Gastroesophageal sphincter (tissue), 4 donors: Measurements from ENCODE around the gene MR1. TPM values are rescaled to one million over a fixed set of nuclear protein-coding genes. Genes with fewer than 3 reads are reported as not detected.

ENCODE experiments used
- ATAC-seq: fragments of 150-250 bp; one replicate; pipeline ENCODE4 v1.9.1; 2016; ENCODE audit warnings: mild to moderate bottlenecking, moderate library complexity
- H3K27ac ChIP-seq, 4 donors: fragments of 200-600 bp; sonication (generic) in 3 of 4; 1 replicate in 3 of 4; 2 replicates in 1 of 4; pipeline ENCODE4 v1.5.1; 2016 to 2019
- H3K27me3 ChIP-seq: fragments of 200-600 bp; sonication (generic); one replicate; pipeline ENCODE4 v1.5.1; 2019
- H3K36me3 ChIP-seq, 2 donors: fragments of 200-600 bp; sonication (generic); one replicate each; pipeline ENCODE4 v1.5.1; 2019; ENCODE audit warnings: control low read depth in 1 of 2
- H3K4me1 ChIP-seq, 3 donors: fragments of 200-600 bp; sonication (generic); 1 replicate in 2 of 3; 2 replicates in 1 of 3; pipeline ENCODE4 v1.5.1; 2016 to 2019; ENCODE audit warnings: control low read depth in 2 of 3
- H3K4me3 ChIP-seq, 2 donors: fragments of 200-600 bp; sonication (generic); one replicate each; pipeline ENCODE4 v1.5.1; 2019; ENCODE audit warnings: mild to moderate bottlenecking in 1 of 2, moderate library complexity in 1 of 2
- H3K9me3 ChIP-seq, 3 donors: fragments of 200-600 bp; sonication (generic); one replicate each; pipeline ENCODE4 v1.5.1; 2017 to 2019; ENCODE audit warnings: control low read depth in 2 of 3
- CTCF ChIP-seq, 4 experiments: fragments of 200-600 bp in 2 of 4; fragments of 450-650 bp in 2 of 4; sonication (generic) in 1 of 4; IDR thresholded peaks; one replicate each; pipeline ENCODE4 v1.5.1; 2017 to 2019; ENCODE audit warnings: antibody characterized with exemption in 4 of 4, mild to moderate bottlenecking in 2 of 4, moderate library complexity in 2 of 4
- EP300 ChIP-seq: sonication (generic); formaldehyde crosslinking; IDR thresholded peaks from one replicate; pipeline ENCODE4 v1.6.1; 2017; ENCODE audit warnings: antibody characterized with exemption, mild to moderate bottlenecking
- POLR2A ChIP-seq, 2 donors: fragments of 450-650 bp; IDR thresholded peaks; one replicate each; pipeline ENCODE4 v1.6.1; 2017; ENCODE audit warnings: antibody characterized with exemption in 2 of 2, mild to moderate bottlenecking in 2 of 2, moderate library complexity in 1 of 2
- POLR2AphosphoS5 ChIP-seq: sonication (generic); formaldehyde crosslinking; IDR thresholded peaks from one replicate; pipeline ENCODE4 v1.6.1; 2017; ENCODE audit warnings: antibody characterized with exemption
- WGBS, 2 donors: methylation state at CpG; one replicate each; pipeline ENCODE4 v1.1.5; 2018; ENCODE audit warnings: low coverage in 1 of 2; 5-methylcytosine and 5-hydroxymethylcytosine counted together
- total RNA-seq, 4 donors: library from RNA; depleted of rRNA; stranded (reverse); fragments of >200 nt; gene quantifications; one replicate each; pipeline ENCODE4 v1.1.0, GENCODE V29; 2016

Gene MR1
- total RNA-seq, 4 donors from 2014 or later = 15.3 to 19.8 (median 18.2) TPM

- Histone ChIP-seq H3K27me3 (no peaks in the 10 kb centered on the region), H3K4me3 (no peak overlapping the region), H3K36me3 (peaks cover 0 to 9% of the 10 kb centered on the region in 2 donors), H3K4me1 (peaks cover 3 to 6% (median 4%) of the 10 kb centered on the region in 3 donors), H3K9me3 (no peaks in the 10 kb centered on the region), H3K27ac (no peak overlapping the region)
- TF ChIP-seq EP300 (no peak), CTCF (IDR thresholded peaks at IDR 0.05) (no peak)
- 53 to 57% methylated on average over 1 to 6 of the region's 6 CpGs for WGBS, 2 donors
- ATAC-seq = no peak
Measured at GRCh38 chr1:181064011-181064623, 30.3 kb downstream of the MR1 start.

- peaks cover 0 to 3% of the 10 kb centered on the region in 2 donors for H3K36me3 ChIP-seq
- no peaks in the 10 kb centered on the region for H3K9me3 ChIP-seq
- peaks cover 3 to 6% (median 4%) of the 10 kb centered on the region in 3 donors for H3K4me1 ChIP-seq
- no peak overlapping the region for H3K27ac ChIP-seq
- no peak for TF ChIP-seq POLR2AphosphoS5
- no peak for TF ChIP-seq CTCF (IDR thresholded peaks at IDR 0.05)
- ATAC-seq = no peak
- WGBS, 2 donors = 63% methylated on average over 1 of the region's 1 CpG; no CpG with 5 or more reads in 1 of the 2 donors
- H3K4me3 ChIP-seq = no peak overlapping the region
- no peaks in the 10 kb centered on the region for H3K27me3 ChIP-seq
Measured at GRCh38 chr1:181064702-181065101, 30.9 kb downstream of the MR1 start.

- peaks cover 0 to 10% (median 0%) of the 10 kb centered on the region in 3 donors for H3K4me1 ChIP-seq
- no peaks in the 10 kb centered on the region for H3K27me3 ChIP-seq
- 35 to 42% methylated on average over 4 to 8 of the region's 10 CpGs for whole genome bisulfite sequencing, 2 donors
- no peaks in the 10 kb centered on the region for H3K9me3 ChIP-seq
- ATAC-seq = no peak
- TF ChIP-seq EP300 = no peak
- no peak for TF ChIP-seq POLR2A (IDR thresholded peaks at IDR 0.05)
- no peak for TF ChIP-seq POLR2AphosphoS5
- TF ChIP-seq CTCF (IDR thresholded peaks at IDR 0.05) = no peak
- H3K4me3 ChIP-seq = no peak overlapping the region
- H3K27ac ChIP-seq = no peak overlapping the region
- no peaks in the 10 kb centered on the region for H3K36me3 ChIP-seq
Measured at GRCh38 chr1:181073638-181074037, 39.9 kb downstream of the MR1 start.

GRCh38 chr1:181075766-181076350, 42.1 kb downstream of the MR1 start:
- H3K9me3 ChIP-seq = no peaks in the 10 kb centered on the region
- TF ChIP-seq EP300 (no peak), CTCF (IDR thresholded peaks at IDR 0.05) (no peak), POLR2A (IDR thresholded peaks at IDR 0.05) (no peak), POLR2AphosphoS5 (no peak)
- WGBS, 2 donors = 80 to 92% methylated on average over 5 of the region's 5 CpGs
- peaks cover 0 to 10% (median 0%) of the 10 kb centered on the region in 3 donors for H3K4me1 ChIP-seq
- no peaks in the 10 kb centered on the region for H3K27me3 ChIP-seq
- H3K27ac ChIP-seq = no peak overlapping the region
- no peak for ATAC-seq
- no peaks in the 10 kb centered on the region for H3K36me3 ChIP-seq
- no peak overlapping the region for H3K4me3 ChIP-seq

- Histone ChIP-seq H3K36me3 (no peaks in the 10 kb centered on the region), H3K27me3 (no peaks in the 10 kb centered on the region), H3K9me3 (no peaks in the 10 kb centered on the region), H3K27ac (no peak overlapping the region), H3K4me3 (no peak overlapping the region), H3K4me1 (peaks cover 0 to 10% (median 0%) of the 10 kb centered on the region in 3 donors)
- ATAC-seq = no peak
- no peak for TF ChIP-seq POLR2AphosphoS5
- TF ChIP-seq EP300 = no peak
- no peak for TF ChIP-seq POLR2A (IDR thresholded peaks at IDR 0.05)
- 57 to 85% methylated on average over 1 to 3 of the region's 3 CpGs for WGBS, 2 donors
Measured at GRCh38 chr1:181076852-181077251, 43.1 kb downstream of the MR1 start.
